HG02798 (cell line): ENCODE measurements around the gene NFKBIZ.

Experiments used
- ATAC-seq: cut with Tn5 transposase; IDR thresholded peaks from one replicate; pipeline ENCODE4 v1.9.1; 2021; ENCODE audit warnings: mild to moderate bottlenecking; ENCODE audit not compliant: unreplicated experiment, poor library complexity

Gene NFKBIZ

GRCh38 chr3:101824702-101825101, 24.6 kb upstream of the NFKBIZ start:
- no peak for ATAC-seq

- ATAC-seq, result no peak
Measured at GRCh38 chr3:101825904-101826445, 23.3 kb upstream of the NFKBIZ start.

GRCh38 chr3:101827211-101828174, 21.8 kb upstream of the NFKBIZ start:
- peak; percentile 91 for ATAC-seq

- ATAC-seq, result no peak
Measured at GRCh38 chr3:101828276-101828675, 21.0 kb upstream of the NFKBIZ start.

GRCh38 chr3:101828691-101829436, 20.4 kb upstream of the NFKBIZ start:
- peak; percentile 50 for ATAC-seq

- no peak for ATAC-seq
Measured at GRCh38 chr3:101829437-101829830, 19.9 kb upstream of the NFKBIZ start.

DNA sequence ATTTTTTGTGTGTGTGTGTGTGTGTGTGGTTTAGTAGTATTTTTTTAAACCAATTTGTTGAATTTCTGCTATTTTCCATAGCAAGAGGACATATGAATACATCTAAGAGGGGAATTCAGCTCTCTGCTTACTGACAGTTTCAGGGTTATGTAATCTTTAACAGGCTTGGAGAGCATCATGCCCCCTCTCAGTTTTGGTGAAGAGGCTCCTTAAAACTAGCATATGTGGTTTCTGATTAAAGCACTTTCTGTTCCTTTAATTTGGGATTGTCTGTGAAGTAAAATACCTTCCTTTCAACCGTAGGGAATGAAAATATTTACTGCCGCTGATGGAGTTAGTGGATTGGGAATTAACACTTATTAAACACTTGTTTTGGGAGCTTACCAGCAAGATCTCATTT, 19.4 kb upstream of the NFKBIZ start:
- peak; percentile 18 for ATAC-seq

GRCh38 chr3:101833446-101833974, 15.8 kb upstream of the NFKBIZ start:
- no peak for ATAC-seq

DNA sequence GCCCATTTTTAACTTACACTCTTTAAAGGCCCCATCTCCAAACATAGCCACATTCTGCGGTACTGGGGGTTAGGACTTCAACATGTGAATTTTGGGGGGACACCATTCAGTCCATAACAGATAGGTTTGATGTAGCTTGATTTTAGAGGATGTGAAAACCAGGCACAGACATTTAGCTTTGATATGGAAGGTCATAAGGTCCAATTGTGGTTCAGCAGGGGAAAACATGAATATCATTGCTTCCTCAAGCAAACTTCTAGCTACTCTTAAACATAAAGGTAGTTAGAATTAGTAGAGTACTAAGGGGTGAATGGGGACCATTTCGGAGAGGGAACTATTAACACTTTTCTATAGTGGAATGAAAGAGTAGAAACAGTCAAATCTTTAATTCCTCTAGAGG, 13.6 kb upstream of the NFKBIZ start:
- ATAC-seq, result no peak

- no peak for ATAC-seq
Measured at GRCh38 chr3:101836160-101836559, 13.2 kb upstream of the NFKBIZ start.

- ATAC-seq, result peak; percentile 31
Measured at GRCh38 chr3:101836652-101837598, 12.4 kb upstream of the NFKBIZ start.

DNA sequence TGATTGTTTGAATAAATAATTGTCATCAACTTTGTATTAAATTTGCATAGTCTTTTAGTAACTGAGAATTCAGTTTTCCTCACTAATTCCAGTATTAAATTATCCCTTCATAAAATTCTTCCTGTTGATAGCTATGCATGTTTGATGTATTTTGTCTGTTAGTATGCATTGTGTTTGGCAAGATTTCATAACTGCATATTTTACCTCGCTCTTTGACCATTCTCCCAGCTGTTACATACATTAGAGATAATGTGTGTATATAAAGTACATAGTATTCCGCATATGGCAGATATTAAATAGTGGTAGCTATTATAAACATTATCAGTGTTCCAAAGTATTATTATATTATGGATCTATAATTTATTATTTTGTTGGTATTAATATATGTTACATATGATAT, 10.6 kb upstream of the NFKBIZ start:
- no peak for ATAC-seq

GRCh38 chr3:101840066-101840465, 9.2 kb upstream of the NFKBIZ start:
- ATAC-seq, result no peak

- ATAC-seq, result no peak
Measured at GRCh38 chr3:101842245-101842934, 6.9 kb upstream of the NFKBIZ start.

DNA sequence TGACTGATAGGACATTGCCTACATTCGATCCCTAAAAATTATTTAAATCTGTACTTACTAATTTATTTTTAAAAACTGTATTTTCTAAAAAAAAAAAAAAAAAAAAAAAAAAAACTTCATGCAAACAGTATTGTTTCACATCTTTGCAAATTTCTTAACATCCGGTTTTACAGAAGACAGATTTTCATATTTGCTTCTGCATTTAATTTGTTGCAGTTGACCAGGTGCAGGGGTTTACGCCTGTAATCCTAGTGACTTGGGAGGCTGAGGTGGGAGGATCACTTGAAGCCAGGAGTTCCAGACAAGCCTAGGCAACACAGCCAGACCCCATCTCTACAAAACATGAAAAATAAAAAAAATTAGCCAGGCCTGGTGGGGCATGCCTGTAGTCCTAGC, 6.4 kb upstream of the NFKBIZ start:
- ATAC-seq, result no peak

DNA sequence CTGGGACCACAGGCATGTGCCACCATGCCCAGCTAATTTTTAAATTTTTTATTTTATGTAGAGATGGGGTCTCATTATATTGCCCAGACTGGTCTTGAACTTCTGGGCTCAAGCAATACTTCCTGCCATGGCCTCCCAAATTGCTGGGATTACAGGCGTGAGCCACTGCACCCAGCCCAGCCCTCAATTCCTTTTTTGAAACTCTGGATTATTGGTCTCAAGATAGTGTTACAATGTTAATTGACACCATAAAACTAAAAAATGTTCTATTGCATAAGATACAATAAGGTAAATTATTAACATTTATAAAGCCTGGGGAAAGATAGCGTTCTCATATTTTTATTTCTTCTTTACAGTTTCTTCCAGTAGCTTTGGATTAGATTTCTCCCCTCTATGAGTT, 3.9 kb upstream of the NFKBIZ start:
- ATAC-seq, result no peak

- no peak for ATAC-seq
Measured at GRCh38 chr3:101846709-101847108, 2.6 kb upstream of the NFKBIZ start.

GRCh38 chr3:101847328-101847727, 2.0 kb upstream of the NFKBIZ start:
- no peak for ATAC-seq

DNA sequence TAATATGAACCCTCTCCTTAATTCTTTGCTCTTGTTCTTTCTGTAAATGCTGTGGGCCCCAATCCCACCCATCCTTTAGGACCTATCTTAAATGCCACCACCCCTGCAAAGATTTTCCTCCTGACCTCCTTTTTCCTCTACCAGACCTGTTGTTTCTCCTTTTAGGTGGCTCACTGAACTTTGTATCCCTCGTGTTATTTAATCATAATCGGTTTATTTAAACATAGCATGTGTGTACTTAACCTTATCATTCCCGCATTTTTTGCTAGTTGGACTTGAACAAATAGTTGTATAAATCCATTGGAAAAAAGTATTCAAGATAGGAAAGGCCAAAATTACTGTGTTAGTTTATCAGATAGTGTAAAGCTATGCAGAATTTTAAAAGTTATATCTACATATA, 988 bp upstream of the NFKBIZ start:
- no peak for ATAC-seq
